OCI-LY7 (cell line): ENCODE results near the gene NUP210. TPM values are rescaled to one million over a fixed set of nuclear protein-coding genes. Genes with fewer than 3 reads are reported as not detected.

Experiments
- BruUV-seq: library from RNA; stranded (reverse); fragments of 400-500 nt; replicated peaks from 2 replicates; lab custom pipeline; 2021; lab: Mats Ljungman, UMichigan
- CTCF ChIA-PET: fragments of 300-600 bp; sonication (Branson Sonifier 250); formaldehyde crosslinking; loops from one replicate; lab custom pipeline; 2022; ENCODE audit warnings: antibody characterized with exemption; ENCODE audit not compliant: unreplicated experiment; lab: Charles Lee
- POLR2A ChIA-PET: fragments of 300-600 bp; sonication (Branson Sonifier 250); formaldehyde crosslinking; loops from one replicate; lab custom pipeline; 2022; ENCODE audit warnings: antibody characterized with exemption; lab: Charles Lee
- DNase-seq: peaks from one replicate; pipeline ENCODE4 v3.0.0-alpha.2; 2015; ENCODE audit warnings: low spot score
- H2AFZ ChIP-seq: fragments of 200-600 bp; sonication (generic), shearing (Covaris generic); 2 replicates; pipeline ENCODE4 v1.6.1; 2014; ENCODE audit warnings: mild to moderate bottlenecking, antibody characterized with exemption, low read length, moderate library complexity
- H3K27ac ChIP-seq: fragments of 200-600 bp; sonication (generic); 2 replicates; pipeline ENCODE4 v1.5.1; 2014; ENCODE audit warnings: mixed run types, low read depth, mild to moderate bottlenecking, moderate library complexity, low read length, inconsistent platforms; ENCODE audit not compliant: poor library complexity, severe bottlenecking
- H3K36me3 ChIP-seq: fragments of 200-600 bp; sonication (generic); 2 replicates; pipeline ENCODE4 v1.6.1; 2014; ENCODE audit warnings: mild to moderate bottlenecking, antibody characterized with exemption, low read length, moderate library complexity, mixed read lengths; ENCODE audit not compliant: insufficient read depth
- H3K4me1 ChIP-seq: fragments of 200-600 bp; sonication (generic); 2 replicates; pipeline ENCODE4 v1.5.1; 2014; ENCODE audit warnings: mild to moderate bottlenecking, low read length; ENCODE audit not compliant: insufficient read depth, poor library complexity, severe bottlenecking
- H3K4me2 ChIP-seq: fragments of 200-600 bp; sonication (generic); 2 replicates; pipeline ENCODE4 v1.6.1; 2014; ENCODE audit warnings: mild to moderate bottlenecking, low read length
- H3K4me3 ChIP-seq: fragments of 200-600 bp; sonication (generic); 2 replicates; pipeline ENCODE4 v1.5.1; 2014; ENCODE audit warnings: mild to moderate bottlenecking, low read depth, low read length; ENCODE audit not compliant: poor library complexity, severe bottlenecking
- H3K79me2 ChIP-seq: fragments of 200-600 bp; sonication (generic); 2 replicates; pipeline ENCODE4 v1.6.1; 2016; ENCODE audit warnings: low read depth, mild to moderate bottlenecking, low read length, moderate library complexity, mixed read lengths; ENCODE audit not compliant: insufficient read depth
- H3K9me2 ChIP-seq: fragments of 200-600 bp; sonication (generic); 2 replicates; pipeline ENCODE4 v1.6.1; 2016; ENCODE audit warnings: mild to moderate bottlenecking, low read length, mixed read lengths; ENCODE audit not compliant: insufficient read depth
- H3K9me3 ChIP-seq: fragments of 200-600 bp; sonication (generic); 2 replicates; pipeline ENCODE4 v1.6.1; 2014; ENCODE audit warnings: mild to moderate bottlenecking, mixed run types, low read length, mixed read lengths
- H4K20me1 ChIP-seq: fragments of 200-600 bp; sonication (generic); 2 replicates; pipeline ENCODE4 v1.6.1; 2014; ENCODE audit warnings: mild to moderate bottlenecking, antibody characterized with exemption, low read length, moderate library complexity, mixed read lengths; ENCODE audit not compliant: insufficient read depth
- EZH2phosphoT487 ChIP-seq: fragments of 200-600 bp; sonication (generic); IDR thresholded peaks from 2 replicates; pipeline ENCODE4 v1.6.1; 2018; ENCODE audit warnings: low read depth, borderline replicate concordance, mild to moderate bottlenecking, mixed run types, antibody characterized with exemption, low read length, moderate library complexity, mixed read lengths
- intact Hi-C: fragments of 100-400 bp; cut with micrococcal nuclease; formaldehyde crosslinking; loops from one replicate; pipeline ENCODE4 v1.10.0; 2022; ENCODE audit not compliant: unreplicated experiment
- total RNA-seq, 2 experiments: library from RNA; depleted of rRNA in 1 of 2; stranded (reverse); fragments of >200 nt in 1 of 2; shearing (Covaris generic) in 1 of 2; gene quantifications; 2 replicates each; pipeline ENCODE4 v1.2.3, GENCODE V29; 2014 to 2022
- TF ChIP-seq, protein P1 (sequence below): fragments of 200-600 bp; sonication (generic); conservative IDR thresholded peaks from 2 replicates; pipeline ENCODE4 v1.5.1; 2014; ENCODE audit warnings: mild to moderate bottlenecking, antibody characterized with exemption, low read length, moderate library complexity, mixed read lengths

Gene NUP210
- total RNA-seq, 2 experiments from 2014 or later, result 195 to 232 TPM

DNA sequence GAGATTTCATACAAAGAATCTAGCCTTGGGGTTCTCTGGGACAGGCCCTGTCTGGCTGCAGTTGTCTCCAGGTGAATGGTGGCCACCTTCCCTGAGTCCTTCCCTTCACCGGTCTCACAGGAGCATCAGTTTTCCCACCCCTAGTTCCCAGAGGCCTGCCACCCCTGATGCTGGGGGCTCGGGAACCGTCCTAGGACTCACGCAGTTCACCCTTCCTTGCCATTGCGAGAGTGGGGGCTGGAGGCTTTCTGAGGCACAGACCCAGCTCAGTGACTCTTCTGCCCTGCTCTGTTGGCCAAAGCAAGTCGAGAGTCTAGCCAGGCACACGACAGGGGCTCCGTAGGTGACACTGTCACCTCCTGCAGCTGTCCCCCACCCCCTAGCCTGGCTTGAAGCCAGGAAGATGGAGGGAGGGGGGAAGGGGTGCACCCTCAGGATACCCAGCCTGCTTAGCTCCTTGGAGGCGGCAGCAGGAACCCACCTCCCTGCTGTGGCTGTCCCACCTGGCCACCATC lies 130.3 kb downstream of the NUP210 start:
- no peak overlapping the region for H3K27ac ChIP-seq
- no peak for TF ChIP-seq EZH2phosphoT487
- TF ChIP-seq, protein P1, sequence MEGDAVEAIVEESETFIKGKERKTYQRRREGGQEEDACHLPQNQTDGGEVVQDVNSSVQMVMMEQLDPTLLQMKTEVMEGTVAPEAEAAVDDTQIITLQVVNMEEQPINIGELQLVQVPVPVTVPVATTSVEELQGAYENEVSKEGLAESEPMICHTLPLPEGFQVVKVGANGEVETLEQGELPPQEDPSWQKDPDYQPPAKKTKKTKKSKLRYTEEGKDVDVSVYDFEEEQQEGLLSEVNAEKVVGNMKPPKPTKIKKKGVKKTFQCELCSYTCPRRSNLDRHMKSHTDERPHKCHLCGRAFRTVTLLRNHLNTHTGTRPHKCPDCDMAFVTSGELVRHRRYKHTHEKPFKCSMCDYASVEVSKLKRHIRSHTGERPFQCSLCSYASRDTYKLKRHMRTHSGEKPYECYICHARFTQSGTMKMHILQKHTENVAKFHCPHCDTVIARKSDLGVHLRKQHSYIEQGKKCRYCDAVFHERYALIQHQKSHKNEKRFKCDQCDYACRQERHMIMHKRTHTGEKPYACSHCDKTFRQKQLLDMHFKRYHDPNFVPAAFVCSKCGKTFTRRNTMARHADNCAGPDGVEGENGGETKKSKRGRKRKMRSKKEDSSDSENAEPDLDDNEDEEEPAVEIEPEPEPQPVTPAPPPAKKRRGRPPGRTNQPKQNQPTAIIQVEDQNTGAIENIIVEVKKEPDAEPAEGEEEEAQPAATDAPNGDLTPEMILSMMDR, result no peak
- H3K9me2 ChIP-seq, result no peaks in the 10 kb centered on the region
- intact Hi-C loops, result no loop called here
- no peaks in the 10 kb centered on the region for H3K79me2 ChIP-seq
- no peak for DNase-seq
- peaks cover 14% of the 10 kb centered on the region; the same call in 1 of the 2 replicates for H3K9me3 ChIP-seq
- POLR2A ChIA-PET, result interaction anchor here (0.6 kb wide), 1 partner anchor 8 kb away, joined by 3 read pairs; no protein-coding TSS in a partner anchor
- H3K4me3 ChIP-seq, result no peak overlapping the region
- no peaks in the 10 kb centered on the region for H4K20me1 ChIP-seq
- no peak overlapping the region for H2AFZ ChIP-seq
- H3K4me2 ChIP-seq, result no peak overlapping the region
- CTCF ChIA-PET, result no interaction called here
- BruUV-seq, result no TSS peak
- no peaks in the 10 kb centered on the region for H3K4me1 ChIP-seq
- H3K36me3 ChIP-seq, result no peaks in the 10 kb centered on the region; the same call in 1 of the 2 replicates

DNA sequence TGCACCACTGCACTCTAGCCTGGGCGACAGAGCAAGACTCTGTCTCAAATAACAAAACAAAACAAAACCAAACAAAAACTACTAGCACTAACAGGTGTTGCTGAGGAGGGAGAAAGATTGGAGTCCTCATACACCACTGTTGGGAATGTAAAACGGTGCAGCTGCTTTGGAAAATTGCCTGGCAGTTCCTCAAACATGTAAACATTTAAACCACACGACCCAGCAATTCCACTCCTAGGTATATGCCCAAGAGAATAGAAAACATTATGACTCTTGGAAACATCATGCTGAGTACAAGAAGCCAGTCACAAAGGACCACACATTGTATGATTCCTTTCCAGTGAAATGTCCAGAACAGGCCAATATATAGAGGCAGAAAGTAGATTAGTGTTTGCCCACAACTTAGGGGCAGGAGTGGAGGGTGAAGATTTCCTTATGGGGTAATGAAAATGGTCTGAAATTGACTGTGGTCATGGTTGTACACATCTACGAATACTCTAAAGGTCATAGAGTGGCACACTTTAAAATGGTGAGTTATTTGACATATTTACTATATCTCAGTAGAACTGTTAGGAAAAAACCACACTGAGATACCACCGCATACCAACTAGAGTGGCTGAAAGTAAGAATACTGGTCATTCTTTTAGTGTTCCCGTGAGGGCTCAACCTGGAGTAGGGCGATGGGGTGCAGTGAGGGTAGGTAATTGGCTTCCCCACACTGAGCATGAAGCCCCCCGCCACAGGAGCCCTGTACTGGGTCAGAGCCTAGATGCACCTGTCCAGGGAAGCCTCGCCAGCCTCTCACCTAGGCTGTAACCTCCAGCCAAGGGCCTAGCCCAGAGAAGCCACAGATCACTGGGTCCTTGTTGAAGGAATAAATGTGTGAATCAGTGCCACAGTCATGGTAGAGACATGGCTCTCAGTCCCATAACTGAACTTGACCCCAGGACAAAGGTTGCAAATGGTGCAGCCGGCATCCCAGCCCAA lies 131.1 kb downstream of the NUP210 start:
- Histone ChIP-seq H2AFZ (no peak overlapping the region), H3K4me1 (no peaks in the 10 kb centered on the region), H3K79me2 (no peaks in the 10 kb centered on the region), H3K4me2 (no peak overlapping the region), H3K4me3 (no peak overlapping the region), H3K9me3 (peaks cover 14% of the 10 kb centered on the region; the same call in 1 of the 2 replicates), H4K20me1 (no peaks in the 10 kb centered on the region), H3K27ac (no peak overlapping the region), H3K9me2 (no peaks in the 10 kb centered on the region), H3K36me3 (no peaks in the 10 kb centered on the region; the same call in 1 of the 2 replicates)
- no peak for DNase-seq
- ChIA-PET CTCF (no interaction called here), POLR2A (no interaction called here)
- no TSS peak for BruUV-seq
- intact Hi-C loops, result no loop called here
- TF ChIP-seq, protein P1, result no peak
- TF ChIP-seq EZH2phosphoT487, result no peak
